HepG2 (cell line): ENCODE measurements around the gene OR2B2. TPM values are rescaled to one million over a fixed set of nuclear protein-coding genes. Genes with fewer than 3 reads are reported as not detected.

Experiments
- FOXP1 ChIP-seq, 2 experiments: fragments of 450-650 bp in 1 of 2; IDR thresholded peaks; 2 replicates each; pipeline ENCODE4 v1.6.1; 2017 to 2018; ENCODE audit warnings: antibody characterized with exemption in 1 of 2
- HDAC1 ChIP-seq: sonication (generic); formaldehyde crosslinking; IDR thresholded peaks from 2 replicates; pipeline ENCODE4 v1.5.1; 2020; ENCODE audit warnings: mild to moderate bottlenecking, missing genetic modification reagents
- HOXA3 ChIP-seq: sonication (generic); formaldehyde crosslinking; IDR thresholded peaks from 2 replicates; pipeline ENCODE4 v1.5.0; 2020; ENCODE audit warnings: missing genetic modification reagents
- HOXD1 ChIP-seq: sonication (generic); formaldehyde crosslinking; IDR thresholded peaks from 2 replicates; pipeline ENCODE4 v1.5.0; 2020; ENCODE audit warnings: missing genetic modification reagents
- KDM5B ChIP-seq: sonication (generic); formaldehyde crosslinking; IDR thresholded peaks from 2 replicates; pipeline ENCODE4 v1.4.0; 2020; ENCODE audit warnings: missing genetic modification reagents, mild to moderate bottlenecking, borderline replicate concordance
- NFKB2 ChIP-seq: sonication (generic); formaldehyde crosslinking; IDR thresholded peaks from 2 replicates; pipeline ENCODE4 v1.4.0; 2020; ENCODE audit warnings: missing genetic modification reagents, borderline replicate concordance
- SAP130 ChIP-seq: IDR thresholded peaks from 2 replicates; pipeline ENCODE4 v1.6.1; 2016; ENCODE audit warnings: low read depth
- SMARCE1 ChIP-seq: fragments of 450-650 bp; IDR thresholded peaks from 2 replicates; pipeline ENCODE4 v1.6.1; 2017; ENCODE audit warnings: borderline replicate concordance
- ZNF101 ChIP-seq: sonication (generic); formaldehyde crosslinking; IDR thresholded peaks from 2 replicates; pipeline ENCODE4 v1.4.0; 2020; ENCODE audit warnings: mild to moderate bottlenecking, low read depth, missing genetic modification reagents, borderline replicate concordance
- ZNF501 ChIP-seq: sonication (generic); formaldehyde crosslinking; IDR thresholded peaks from 2 replicates; pipeline ENCODE4 v1.5.1; 2020; ENCODE audit warnings: mild to moderate bottlenecking, moderate library complexity, missing genetic modification reagents
- ZNF577 ChIP-seq: sonication (generic); formaldehyde crosslinking; IDR thresholded peaks from 2 replicates; pipeline ENCODE4 v1.4.0; 2020; ENCODE audit warnings: mild to moderate bottlenecking, low read depth, missing genetic modification reagents, borderline replicate concordance
- ZNF776 ChIP-seq: sonication (generic); formaldehyde crosslinking; IDR thresholded peaks from 2 replicates; pipeline ENCODE4 v1.4.0; 2020; ENCODE audit warnings: mild to moderate bottlenecking, missing genetic modification reagents
- polyA plus RNA-seq, 8 experiments: library from polyadenylated mRNA; depleted of rRNA in 3 of 8; stranded (reverse) in 7 of 8; unstranded in 1 of 8; fragments of >200 nt; fragmentation: Illumina TruSeq in 4 of 8; extraction: Trizol in 4 of 8; gene quantifications; 2 replicates each; pipeline versions ENCODE4 v1.2.1 to v1.2.3, GENCODE V29; 2011 to 2016; ENCODE audit warnings: low read depth in 4 of 8, missing spikeins in 1 of 8, mixed read lengths in 1 of 8; ENCODE audit not compliant: insufficient read depth in 1 of 8
- total RNA-seq, 5 experiments: library from RNA; depleted of rRNA; stranded (reverse); fragments of >200 nt; fragmentation: Illumina TruSeq; extraction: Trizol; gene quantifications; 2 replicates each; pipeline ENCODE4 v1.2.3, GENCODE V29; 2016; ENCODE audit warnings: low read depth in 1 of 5
- TF ChIP-seq, protein P1 (sequence below): sonication (generic); formaldehyde crosslinking; IDR thresholded peaks from 2 replicates; pipeline ENCODE4 v1.8.0; 2022; ENCODE audit warnings: mild to moderate bottlenecking, missing genetic modification reagents; ENCODE audit not compliant: insufficient replicate concordance
- TF ChIP-seq, protein P2 (sequence below): sonication (generic); formaldehyde crosslinking; IDR thresholded peaks from 2 replicates; pipeline ENCODE4 v1.4.0; 2020; ENCODE audit warnings: missing genetic modification reagents, borderline replicate concordance
- TF ChIP-seq, protein P3 (sequence below): sonication (generic); formaldehyde crosslinking; IDR thresholded peaks from 2 replicates; pipeline ENCODE4 v1.4.0; 2020; ENCODE audit warnings: mild to moderate bottlenecking, low read depth, missing genetic modification reagents
- TF ChIP-seq, protein P4 (sequence below): IDR thresholded peaks from 2 replicates; pipeline ENCODE4 v1.6.1; 2012; ENCODE audit warnings: low read length, improper control_type of control experiment
- TF ChIP-seq, protein P5 (sequence below): sonication (generic); formaldehyde crosslinking; IDR thresholded peaks from 2 replicates; pipeline ENCODE4 v1.5.0; 2020; ENCODE audit warnings: missing genetic modification reagents, mild to moderate bottlenecking, borderline replicate concordance

OR2B2 gene
- total and polyA plus RNA-seq, 2 of the 13 experiments (the other 11 are each of a cell fraction or from before 2014, with no cell fraction given): not detected

DNA sequence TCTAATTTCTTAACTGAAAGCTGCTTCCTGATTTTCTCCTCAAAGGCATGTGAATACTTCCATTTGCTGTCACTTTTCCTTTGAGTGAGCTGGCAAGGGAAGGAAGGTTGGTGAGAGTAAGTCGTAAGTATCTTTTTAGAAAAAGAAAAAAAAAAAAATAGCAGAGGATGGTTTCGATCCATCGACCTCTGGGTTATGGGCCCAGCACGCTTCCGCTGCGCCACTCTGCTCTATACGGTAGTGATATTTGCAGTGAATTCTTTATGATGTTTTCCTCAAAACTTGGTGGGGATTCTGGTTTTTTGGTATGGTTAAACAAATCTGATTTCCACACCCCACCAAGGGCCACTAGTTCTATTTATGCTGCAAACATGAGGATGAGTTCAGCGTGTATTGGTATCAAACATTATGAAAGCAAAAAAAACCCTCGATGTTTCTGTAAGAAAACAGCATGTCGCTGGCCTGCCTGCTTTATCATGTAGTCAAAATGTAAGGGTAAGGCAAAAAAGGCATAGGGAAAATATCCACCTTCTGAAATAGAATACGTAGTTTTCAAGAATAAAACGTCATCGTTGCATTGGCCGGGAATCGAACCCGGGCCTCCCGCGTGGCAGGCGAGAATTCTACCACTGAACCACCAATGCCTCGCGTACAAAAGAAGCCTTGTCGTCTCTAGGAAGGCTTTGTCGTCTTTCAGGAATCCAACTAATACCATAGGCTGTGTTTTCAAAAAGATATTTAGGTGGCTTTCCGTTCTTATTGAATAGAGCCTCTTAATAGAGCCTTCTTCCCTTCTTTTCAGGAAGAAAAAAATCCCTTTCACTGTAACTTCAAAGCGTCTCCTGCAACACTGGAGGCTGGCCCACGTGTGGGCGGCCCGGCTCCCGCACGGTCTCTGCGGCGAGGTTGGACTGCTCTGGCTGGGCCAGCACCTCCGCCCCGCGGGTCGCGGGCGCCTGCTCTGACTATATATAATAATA lies 9.6 kb downstream of the OR2B2 start (continued):
- peak; percentile 37; the same call in 1 of the 2 replicates for TF ChIP-seq HDAC1 (CRISPR knock-in tag)
- TF ChIP-seq, protein P1, sequence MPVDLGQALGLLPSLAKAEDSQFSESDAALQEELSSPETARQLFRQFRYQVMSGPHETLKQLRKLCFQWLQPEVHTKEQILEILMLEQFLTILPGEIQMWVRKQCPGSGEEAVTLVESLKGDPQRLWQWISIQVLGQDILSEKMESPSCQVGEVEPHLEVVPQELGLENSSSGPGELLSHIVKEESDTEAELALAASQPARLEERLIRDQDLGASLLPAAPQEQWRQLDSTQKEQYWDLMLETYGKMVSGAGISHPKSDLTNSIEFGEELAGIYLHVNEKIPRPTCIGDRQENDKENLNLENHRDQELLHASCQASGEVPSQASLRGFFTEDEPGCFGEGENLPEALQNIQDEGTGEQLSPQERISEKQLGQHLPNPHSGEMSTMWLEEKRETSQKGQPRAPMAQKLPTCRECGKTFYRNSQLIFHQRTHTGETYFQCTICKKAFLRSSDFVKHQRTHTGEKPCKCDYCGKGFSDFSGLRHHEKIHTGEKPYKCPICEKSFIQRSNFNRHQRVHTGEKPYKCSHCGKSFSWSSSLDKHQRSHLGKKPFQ: no peak
- peak; percentile 46; the same call in 1 of the 2 replicates for TF ChIP-seq HOXA3 (CRISPR knock-in tag)
- peak; percentile 63 for TF ChIP-seq ZNF501 (CRISPR knock-in tag)
- TF ChIP-seq KDM5B (CRISPR knock-in tag): peak; percentile 67; the same call in 1 of the 2 replicates
- TF ChIP-seq, protein P2, sequence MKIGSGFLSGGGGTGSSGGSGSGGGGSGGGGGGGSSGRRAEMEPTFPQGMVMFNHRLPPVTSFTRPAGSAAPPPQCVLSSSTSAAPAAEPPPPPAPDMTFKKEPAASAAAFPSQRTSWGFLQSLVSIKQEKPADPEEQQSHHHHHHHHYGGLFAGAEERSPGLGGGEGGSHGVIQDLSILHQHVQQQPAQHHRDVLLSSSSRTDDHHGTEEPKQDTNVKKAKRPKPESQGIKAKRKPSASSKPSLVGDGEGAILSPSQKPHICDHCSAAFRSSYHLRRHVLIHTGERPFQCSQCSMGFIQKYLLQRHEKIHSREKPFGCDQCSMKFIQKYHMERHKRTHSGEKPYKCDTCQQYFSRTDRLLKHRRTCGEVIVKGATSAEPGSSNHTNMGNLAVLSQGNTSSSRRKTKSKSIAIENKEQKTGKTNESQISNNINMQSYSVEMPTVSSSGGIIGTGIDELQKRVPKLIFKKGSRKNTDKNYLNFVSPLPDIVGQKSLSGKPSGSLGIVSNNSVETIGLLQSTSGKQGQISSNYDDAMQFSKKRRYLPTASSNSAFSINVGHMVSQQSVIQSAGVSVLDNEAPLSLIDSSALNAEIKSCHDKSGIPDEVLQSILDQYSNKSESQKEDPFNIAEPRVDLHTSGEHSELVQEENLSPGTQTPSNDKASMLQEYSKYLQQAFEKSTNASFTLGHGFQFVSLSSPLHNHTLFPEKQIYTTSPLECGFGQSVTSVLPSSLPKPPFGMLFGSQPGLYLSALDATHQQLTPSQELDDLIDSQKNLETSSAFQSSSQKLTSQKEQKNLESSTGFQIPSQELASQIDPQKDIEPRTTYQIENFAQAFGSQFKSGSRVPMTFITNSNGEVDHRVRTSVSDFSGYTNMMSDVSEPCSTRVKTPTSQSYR (CRISPR knock-in tag): no peak
- TF ChIP-seq ZNF577 (CRISPR knock-in tag): no peak
- peak; percentile 73; the same call in 1 of the 2 replicates for TF ChIP-seq SAP130 (CRISPR knock-in tag)
- TF ChIP-seq ZNF101 (CRISPR knock-in tag): no peak
- no peak for TF ChIP-seq FOXP1 (IDR thresholded peaks at IDR 0.05)
- 0 out of 2 replicates have a peak, but pooled peaks have one; percentile 29 for TF ChIP-seq FOXP1 (CRISPR knock-in tag; IDR thresholded peaks at IDR 0.05)
- TF ChIP-seq NFKB2 (CRISPR knock-in tag): peak; percentile 65; the same call in 1 of the 2 replicates
- TF ChIP-seq, protein P3, sequence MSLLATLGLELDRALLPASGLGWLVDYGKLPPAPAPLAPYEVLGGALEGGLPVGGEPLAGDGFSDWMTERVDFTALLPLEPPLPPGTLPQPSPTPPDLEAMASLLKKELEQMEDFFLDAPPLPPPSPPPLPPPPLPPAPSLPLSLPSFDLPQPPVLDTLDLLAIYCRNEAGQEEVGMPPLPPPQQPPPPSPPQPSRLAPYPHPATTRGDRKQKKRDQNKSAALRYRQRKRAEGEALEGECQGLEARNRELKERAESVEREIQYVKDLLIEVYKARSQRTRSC: no peak
- TF ChIP-seq SMARCE1: no peak
- TF ChIP-seq, protein P4, sequence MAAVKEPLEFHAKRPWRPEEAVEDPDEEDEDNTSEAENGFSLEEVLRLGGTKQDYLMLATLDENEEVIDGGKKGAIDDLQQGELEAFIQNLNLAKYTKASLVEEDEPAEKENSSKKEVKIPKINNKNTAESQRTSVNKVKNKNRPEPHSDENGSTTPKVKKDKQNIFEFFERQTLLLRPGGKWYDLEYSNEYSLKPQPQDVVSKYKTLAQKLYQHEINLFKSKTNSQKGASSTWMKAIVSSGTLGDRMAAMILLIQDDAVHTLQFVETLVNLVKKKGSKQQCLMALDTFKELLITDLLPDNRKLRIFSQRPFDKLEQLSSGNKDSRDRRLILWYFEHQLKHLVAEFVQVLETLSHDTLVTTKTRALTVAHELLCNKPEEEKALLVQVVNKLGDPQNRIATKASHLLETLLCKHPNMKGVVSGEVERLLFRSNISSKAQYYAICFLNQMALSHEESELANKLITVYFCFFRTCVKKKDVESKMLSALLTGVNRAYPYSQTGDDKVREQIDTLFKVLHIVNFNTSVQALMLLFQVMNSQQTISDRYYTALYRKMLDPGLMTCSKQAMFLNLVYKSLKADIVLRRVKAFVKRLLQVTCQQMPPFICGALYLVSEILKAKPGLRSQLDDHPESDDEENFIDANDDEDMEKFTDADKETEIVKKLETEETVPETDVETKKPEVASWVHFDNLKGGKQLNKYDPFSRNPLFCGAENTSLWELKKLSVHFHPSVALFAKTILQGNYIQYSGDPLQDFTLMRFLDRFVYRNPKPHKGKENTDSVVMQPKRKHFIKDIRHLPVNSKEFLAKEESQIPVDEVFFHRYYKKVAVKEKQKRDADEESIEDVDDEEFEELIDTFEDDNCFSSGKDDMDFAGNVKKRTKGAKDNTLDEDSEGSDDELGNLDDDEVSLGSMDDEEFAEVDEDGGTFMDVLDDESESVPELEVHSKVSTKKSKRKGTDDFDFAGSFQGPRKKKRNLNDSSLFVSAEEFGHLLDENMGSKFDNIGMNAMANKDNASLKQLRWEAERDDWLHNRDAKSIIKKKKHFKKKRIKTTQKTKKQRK: no peak
- TF ChIP-seq, protein P5, sequence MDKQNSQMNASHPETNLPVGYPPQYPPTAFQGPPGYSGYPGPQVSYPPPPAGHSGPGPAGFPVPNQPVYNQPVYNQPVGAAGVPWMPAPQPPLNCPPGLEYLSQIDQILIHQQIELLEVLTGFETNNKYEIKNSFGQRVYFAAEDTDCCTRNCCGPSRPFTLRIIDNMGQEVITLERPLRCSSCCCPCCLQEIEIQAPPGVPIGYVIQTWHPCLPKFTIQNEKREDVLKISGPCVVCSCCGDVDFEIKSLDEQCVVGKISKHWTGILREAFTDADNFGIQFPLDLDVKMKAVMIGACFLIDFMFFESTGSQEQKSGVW (CRISPR knock-in tag): no peak
- TF ChIP-seq ZNF776 (CRISPR knock-in tag): no peak
- TF ChIP-seq HOXD1: no peak
